Activated CD4-positive, alpha-beta T cell treated with anti-CD3 and anti-CD28 coated beads for 4 hours (primary cell): ENCODE data around the gene GCA.

Source experiments
- DNase-seq, 2 donors: peaks; one replicate each; pipeline ENCODE4 v3.0.0-alpha.2; 2020

Gene GCA

DNA sequence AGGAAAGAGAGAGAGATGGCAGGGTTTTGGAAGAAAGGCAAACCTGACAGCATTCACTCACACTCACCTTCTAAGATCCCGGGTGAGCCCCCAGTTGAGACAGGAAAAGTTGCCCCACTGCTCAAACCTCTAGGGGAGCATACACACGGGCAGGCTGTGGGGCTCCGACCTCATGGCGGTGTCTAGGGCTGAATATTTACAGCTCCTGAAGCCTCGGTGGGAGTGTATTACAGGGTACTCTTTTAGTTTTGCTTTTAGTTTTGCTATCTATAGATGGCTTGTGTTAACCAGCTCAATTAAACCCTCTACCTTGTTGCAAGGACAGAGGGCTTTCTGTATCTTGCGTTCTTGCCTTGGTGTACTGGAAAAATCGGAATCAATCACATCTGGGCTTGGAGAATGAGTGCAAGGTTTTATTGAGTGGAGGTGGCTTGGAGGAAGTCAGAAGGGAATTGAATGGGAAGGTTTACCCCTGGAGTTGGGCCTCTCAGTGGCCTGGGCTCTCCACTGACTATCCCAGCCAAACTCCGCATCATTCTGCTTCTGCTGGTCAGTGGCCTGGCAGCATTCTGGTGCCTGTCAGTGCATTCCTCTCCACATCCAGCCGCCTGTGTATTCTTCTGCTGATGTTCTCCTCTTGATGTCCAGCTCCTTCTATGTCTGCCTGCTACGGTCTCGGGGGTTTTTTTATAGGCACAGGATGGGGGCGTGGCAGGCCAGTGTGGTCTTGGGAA lies 15.3 kb upstream of the GCA start:
- DNase-seq: no peak

- DNase-seq: no peak
Measured at GRCh38 chr2:162330881-162331280, 13.1 kb upstream of the GCA start.

GRCh38 chr2:162333968-162334367 lies 10.0 kb upstream of the GCA start:
- DNase-seq: peak in 1 of 2 donors; percentile 16

DNA sequence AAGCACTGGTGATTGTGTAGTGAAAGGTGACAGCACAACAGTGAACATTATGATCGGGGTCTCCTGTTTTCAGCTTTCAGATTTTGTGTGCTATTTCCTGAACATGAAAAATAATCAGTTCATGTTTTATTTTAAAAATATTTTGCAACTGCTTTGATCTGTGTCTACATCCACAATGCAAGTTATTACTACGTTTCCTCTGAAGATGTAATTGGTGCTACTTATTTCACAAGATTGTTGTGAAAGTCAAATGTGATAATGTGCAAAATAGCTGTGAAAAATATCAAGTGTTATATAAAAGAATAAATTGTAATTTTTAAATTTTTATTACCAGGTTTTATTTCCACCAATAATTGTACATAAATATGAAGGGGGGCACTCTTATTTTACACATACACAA lies 6.1 kb upstream of the GCA start:
- DNase-seq: no peak

GRCh38 chr2:162340822-162341221 lies 3.1 kb upstream of the GCA start:
- no peak for DNase-seq

DNA sequence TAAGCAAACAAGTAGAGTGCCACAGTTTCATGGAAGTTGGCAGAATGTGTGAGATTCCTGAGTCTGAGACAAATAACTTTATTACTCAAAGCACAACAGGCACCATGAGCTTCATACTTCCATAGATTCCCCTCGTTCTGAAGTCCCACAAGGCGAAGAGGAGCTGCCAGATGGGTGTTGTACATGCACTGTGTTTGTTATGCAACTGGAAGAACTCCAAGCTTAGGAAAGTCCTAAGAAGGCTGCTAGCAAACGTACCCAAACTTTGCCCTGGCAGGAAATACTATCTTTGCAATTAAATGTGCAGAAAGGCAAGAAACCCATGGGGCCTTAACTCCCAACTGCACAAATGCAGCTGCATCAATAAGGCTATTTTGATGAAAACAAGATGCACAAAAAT lies 1.6 kb upstream of the GCA start:
- no peak for DNase-seq

- DNase-seq: no peak
Measured at GRCh38 chr2:162342841-162343240, 1.1 kb upstream of the GCA start.

DNA sequence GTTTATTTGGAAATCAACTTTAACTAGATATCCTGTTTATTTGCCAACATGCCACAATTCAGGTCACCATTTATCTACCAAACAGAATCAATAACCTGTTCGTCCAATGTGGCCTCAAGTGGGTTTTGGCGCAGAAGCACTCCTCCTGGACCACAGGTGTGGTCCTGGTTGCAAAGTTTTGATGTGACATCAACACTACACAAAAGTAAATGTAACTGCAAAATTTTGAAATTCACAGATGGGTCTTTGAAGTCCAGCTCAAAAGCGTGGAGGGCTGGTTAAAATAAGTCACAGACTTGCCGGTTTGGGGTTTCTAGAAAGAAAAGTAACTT lies 474 bp upstream of the GCA start:
- no peak for DNase-seq

DNA sequence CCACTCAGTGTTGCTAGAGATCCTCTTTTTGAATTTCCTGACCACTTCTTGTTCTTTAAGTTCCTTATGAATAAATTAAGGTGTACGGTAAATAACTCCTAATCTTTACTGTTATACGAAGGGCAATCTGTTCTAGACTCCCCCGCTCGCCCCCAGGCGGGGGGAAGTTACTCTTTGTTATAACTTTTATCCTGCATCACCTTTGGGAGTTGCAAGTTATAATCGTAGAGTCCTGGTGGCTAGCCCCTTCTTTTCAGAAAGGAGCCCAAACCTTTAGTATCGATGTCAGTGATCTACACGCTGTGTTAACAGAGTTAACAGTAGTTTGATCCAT lies 652 bp downstream of the GCA start:
- DNase-seq: peak; percentile 4 to 13

GRCh38 chr2:162365392-162365791 lies 21.5 kb downstream of the GCA start:
- no peak for DNase-seq

DNA sequence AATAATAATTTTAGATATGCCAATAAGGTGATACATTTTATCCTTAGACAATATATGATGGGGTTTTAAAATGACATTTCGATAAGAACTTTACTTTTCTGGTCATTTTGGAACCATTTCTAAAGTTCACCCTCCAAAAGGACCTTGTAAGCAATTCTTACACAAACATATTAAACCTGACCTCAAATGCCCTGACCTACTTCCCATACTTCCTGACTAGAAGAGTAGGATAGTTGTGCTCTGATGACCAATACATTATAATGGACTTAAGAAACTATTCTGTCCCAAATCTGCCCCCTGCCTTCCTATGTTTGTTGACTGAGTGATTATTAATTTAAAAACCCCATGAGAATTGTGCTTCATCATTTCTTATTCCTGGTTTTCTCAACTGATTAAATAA lies 24.6 kb downstream of the GCA start:
- DNase-seq: no peak

DNA sequence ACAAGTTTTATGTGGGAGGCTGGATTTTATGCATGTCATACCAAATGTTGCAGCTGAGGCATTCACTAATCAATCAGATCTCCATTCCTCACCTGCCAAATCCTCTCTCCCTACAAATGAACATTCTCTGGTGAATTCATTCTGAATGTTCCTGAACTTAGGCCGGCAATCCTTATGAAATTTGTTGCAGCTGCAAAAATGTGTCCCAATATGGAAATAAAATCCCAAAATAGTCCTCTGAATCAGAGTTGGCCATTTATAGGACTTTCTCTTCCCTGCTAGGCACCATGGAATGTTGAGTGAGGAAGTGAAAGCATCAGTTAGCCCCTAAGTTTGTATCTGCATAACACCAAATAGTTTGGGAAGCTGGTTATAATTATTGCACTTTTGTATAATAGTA lies 25.6 kb downstream of the GCA start:
- DNase-seq: no peak

GRCh38 chr2:162370931-162371330 lies 27.0 kb downstream of the GCA start:
- no peak for DNase-seq

DNA sequence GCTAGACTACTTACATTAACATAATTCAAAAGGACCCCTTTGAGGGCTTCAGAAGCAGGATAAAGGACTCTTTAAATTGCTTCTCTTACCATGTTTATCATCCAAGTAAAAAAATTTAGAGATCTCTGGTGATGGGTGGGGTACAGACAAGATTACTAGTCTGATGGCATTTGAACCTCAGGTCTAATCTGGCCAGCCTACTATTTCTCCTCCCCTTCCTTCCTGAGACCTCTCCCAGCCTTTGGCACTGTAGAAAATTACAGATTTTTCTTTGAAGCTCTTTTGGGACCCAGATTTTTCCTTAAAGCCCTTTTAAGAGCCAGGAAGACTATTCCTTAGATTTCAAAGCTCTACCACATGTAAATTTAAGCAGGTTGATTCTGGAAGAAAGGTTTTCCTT lies 28.9 kb downstream of the GCA start:
- DNase-seq: no peak

DNA sequence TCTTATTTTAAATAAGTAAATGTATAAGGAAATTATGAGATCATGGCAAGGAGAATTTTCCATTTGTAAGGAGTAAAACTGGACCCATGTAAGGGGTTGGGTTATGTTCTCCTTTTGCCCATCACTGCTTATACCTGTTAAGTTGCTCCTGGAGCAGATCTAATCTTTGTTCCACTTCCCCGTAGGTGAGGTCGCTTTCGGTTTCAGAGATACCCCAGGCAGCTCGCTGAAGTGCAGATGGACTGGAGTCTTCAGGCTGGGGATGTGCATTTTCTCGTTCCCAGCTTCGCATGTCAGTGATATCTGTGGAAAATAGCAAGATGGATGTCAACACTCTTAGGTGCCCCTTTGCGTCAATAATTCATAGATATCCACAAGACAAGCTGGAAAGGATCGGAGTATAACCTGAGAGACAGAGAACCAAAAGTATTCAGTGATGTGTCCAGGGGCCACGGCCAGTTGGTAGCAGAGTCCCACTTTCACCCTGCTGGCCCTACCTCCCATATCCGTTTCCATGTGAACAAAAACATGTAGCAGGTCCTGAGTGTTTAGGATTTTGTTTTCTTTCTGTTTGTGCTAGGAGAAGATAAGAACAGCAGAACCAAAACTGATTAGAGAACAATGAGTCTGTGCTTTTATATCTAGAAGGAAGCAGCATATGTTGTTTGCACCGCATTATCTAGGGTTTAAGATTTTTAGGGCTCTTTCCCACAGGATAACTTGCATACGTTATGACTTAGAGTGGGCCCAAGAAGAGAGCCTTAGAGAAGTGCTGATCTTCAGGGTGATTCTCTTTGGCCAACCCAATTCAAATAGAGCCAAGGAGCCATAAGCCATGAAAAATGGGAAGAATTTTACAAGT lies 36.0 kb downstream of the GCA start:
- DNase-seq: no peak

GRCh38 chr2:162381851-162382250 lies 37.9 kb downstream of the GCA start:
- no peak for DNase-seq

- no peak for DNase-seq
Measured at GRCh38 chr2:162382278-162382677, 38.3 kb downstream of the GCA start.

- no peak for DNase-seq
Measured at GRCh38 chr2:162385536-162385935, 41.6 kb downstream of the GCA start.

DNA sequence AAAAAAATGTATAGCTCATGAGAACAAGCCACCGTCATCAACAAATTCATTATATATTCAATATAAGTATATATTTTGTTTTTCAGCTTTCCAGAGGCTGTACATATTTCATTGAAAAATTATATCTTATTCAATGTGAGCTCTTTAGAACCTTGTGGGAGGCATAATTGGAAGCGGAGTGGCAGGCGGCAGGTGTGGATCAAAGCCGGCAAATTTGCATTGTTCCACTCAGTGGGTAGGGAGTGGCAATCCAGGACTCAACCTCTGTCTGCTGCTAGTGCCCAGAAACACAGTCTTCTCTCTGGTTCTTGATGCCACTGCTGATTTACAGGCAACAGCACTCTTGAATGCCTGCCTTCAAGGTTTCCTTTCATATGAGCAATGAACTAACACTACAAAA lies 46.9 kb downstream of the GCA start:
- DNase-seq: no peak

- DNase-seq: no peak
Measured at GRCh38 chr2:162400336-162400735, 56.4 kb downstream of the GCA start.

DNA sequence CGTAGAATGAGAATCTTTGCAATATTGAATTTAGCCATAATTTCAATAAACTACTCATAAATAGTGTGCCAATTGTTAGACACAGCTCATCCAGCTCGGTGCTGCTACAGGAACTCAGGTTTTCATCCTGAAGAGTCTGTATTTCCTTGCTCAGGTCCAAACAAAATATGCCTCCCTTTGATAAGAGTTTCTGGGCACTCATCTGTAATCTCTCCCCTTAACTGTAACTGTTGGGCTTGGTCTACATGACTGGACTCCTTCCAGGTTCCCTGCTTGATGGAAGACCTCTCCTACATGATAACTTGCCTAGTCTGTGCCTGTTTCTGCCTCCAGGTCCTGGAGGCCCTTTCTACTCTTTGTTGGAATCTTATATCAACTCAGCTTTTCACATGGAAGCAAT lies 57.9 kb downstream of the GCA start:
- no peak for DNase-seq

- no peak for DNase-seq
Measured at GRCh38 chr2:162403884-162404283, 60.0 kb downstream of the GCA start.
